BE2C (cell line): ENCODE data around the gene AVPI1.
A peak's percentile ranks its signal among the peaks of the same experiment; 100 is the strongest.
"Not testable (repeated sequence)": the region's sequence is repeated elsewhere in the genome, so short reads cannot be mapped to it uniquely, and the experiment has no call there.

ENCODE experiments used
- DNase-seq: peaks from one replicate; pipeline ENCODE4 v3.0.0-alpha.2; 2020
- H3K27me3 ChIP-seq: fragments of 250-450 bp; sonication (Bioruptor Pico); 2 replicates; pipeline ENCODE4 v1.5.1; 2020; ENCODE audit warnings: mild to moderate bottlenecking
- H3K36me3 ChIP-seq: fragments of 250-450 bp; sonication (Bioruptor Pico); 2 replicates; pipeline ENCODE4 v1.5.1; 2020; ENCODE audit warnings: mild to moderate bottlenecking
- H3K4me1 ChIP-seq: fragments of 250-450 bp; sonication (Bioruptor Pico); 2 replicates; pipeline ENCODE4 v1.5.1; 2020
- H3K4me3 ChIP-seq: 2 replicates; pipeline ENCODE4 v1.5.1; 2011; ENCODE audit warnings: low read depth, low read length
- H3K9me3 ChIP-seq: fragments of 250-450 bp; sonication (Bioruptor Pico); 2 replicates; pipeline ENCODE4 v1.5.1; 2020
- TF ChIP-seq, protein P1 (sequence below): IDR thresholded peaks from 2 replicates; pipeline ENCODE4 v1.5.1; 2012; ENCODE audit warnings: mild to moderate bottlenecking, low read depth, low read length

The AVPI1 gene

DNA sequence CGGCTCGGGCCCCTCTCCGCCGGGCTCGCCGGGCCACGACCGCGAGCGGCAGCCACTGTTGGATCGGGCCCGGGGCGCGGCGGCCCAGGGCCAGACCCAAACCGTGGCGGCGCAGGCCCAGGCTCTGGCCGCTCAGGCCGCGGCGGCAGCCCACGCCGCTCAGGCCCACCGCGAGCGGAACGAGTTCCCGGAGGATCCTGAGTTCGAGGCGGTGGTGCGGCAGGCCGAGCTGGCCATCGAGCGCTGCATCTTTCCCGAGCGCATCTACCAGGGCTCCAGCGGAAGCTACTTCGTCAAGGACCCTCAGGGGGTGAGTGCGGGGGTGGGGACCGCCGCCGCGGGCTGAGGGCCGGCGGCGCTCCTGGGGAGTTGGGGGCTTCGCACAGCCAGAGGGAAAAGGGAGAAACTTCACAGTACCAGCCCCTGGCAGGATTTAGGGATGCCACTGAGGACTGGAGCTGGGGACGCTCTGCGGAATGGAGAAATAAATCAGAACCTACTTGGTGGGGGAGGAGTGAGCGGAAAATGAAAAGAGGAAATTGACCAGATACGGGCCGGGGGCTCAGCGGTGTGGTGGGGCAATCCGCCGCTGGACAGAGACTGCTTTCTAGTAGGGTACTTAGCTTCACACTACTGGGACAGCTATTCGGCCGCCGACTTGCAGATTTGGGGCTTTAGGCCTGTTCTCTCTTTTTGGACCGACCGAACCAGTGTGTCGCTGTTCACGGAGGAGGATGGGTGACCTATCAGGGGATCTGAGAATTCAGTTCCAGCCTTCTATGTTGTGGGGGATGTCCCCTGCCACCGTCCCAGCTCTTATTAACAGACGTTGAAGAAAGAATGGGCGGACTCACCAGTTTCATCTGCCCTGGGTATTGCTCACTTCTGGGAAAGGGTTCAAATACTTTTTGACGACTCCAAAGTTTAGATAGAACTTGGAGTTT is 45.9 kb downstream of the AVPI1 start:
- TF ChIP-seq, protein P1, sequence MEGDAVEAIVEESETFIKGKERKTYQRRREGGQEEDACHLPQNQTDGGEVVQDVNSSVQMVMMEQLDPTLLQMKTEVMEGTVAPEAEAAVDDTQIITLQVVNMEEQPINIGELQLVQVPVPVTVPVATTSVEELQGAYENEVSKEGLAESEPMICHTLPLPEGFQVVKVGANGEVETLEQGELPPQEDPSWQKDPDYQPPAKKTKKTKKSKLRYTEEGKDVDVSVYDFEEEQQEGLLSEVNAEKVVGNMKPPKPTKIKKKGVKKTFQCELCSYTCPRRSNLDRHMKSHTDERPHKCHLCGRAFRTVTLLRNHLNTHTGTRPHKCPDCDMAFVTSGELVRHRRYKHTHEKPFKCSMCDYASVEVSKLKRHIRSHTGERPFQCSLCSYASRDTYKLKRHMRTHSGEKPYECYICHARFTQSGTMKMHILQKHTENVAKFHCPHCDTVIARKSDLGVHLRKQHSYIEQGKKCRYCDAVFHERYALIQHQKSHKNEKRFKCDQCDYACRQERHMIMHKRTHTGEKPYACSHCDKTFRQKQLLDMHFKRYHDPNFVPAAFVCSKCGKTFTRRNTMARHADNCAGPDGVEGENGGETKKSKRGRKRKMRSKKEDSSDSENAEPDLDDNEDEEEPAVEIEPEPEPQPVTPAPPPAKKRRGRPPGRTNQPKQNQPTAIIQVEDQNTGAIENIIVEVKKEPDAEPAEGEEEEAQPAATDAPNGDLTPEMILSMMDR = no peak
- H3K27me3 ChIP-seq = no peaks in the 10 kb centered on the region
- no peaks in the 10 kb centered on the region for H3K4me1 ChIP-seq
- H3K4me3 ChIP-seq = peak overlapping the region; percentile 88
- DNase-seq = peak; percentile 50
- peaks cover 16% of the 10 kb centered on the region for H3K36me3 ChIP-seq
- no peaks in the 10 kb centered on the region for H3K9me3 ChIP-seq

- Histone ChIP-seq H3K36me3 (peaks cover 16% of the 10 kb centered on the region), H3K9me3 (no peaks in the 10 kb centered on the region), H3K27me3 (no peaks in the 10 kb centered on the region), H3K4me3 (peak within 1 kb of the TSS; percentile 88), H3K4me1 (no peaks in the 10 kb centered on the region)
- TF ChIP-seq, protein P1 = no peak
- peak; percentile 99 for DNase-seq
Measured at GRCh38 chr10:97640174-97640867, 46.7 kb downstream of the AVPI1 start, which contains the start of gene PI4K2A. TSS of gene PI4K2A (plus strand) at chr10:97640671. CDS start at chr10:97640743, 72 bp downstream.

DNA sequence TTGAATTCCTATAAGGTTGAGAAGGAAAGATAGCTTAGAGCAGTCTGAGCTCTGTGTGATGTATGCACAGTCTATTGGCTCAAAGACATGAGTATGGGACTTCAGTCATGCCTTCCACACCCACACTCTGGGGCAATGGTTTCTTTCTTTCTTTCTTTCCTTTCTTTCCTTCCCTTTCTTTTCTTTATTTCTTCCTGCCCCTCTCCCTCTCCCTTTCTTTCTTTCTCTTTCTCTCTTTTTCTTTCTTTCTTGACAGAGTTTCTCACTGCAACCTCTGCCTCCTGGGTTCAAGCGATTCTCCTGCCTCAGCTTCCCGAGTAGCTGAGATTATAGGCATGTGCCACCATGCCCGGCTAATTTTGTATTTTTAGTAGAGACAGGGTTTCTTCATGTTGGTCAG is 48.0 kb downstream of the AVPI1 start:
- not testable (repeated sequence) for H3K4me3 ChIP-seq, DNase-seq, H3K9me3 ChIP-seq, H3K36me3 ChIP-seq, H3K27me3 ChIP-seq, H3K4me1 ChIP-seq

GRCh38 chr10:97635577-97635976 is 51.5 kb downstream of the AVPI1 start:
- no peaks in the 10 kb centered on the region for H3K36me3 ChIP-seq
- no peak for DNase-seq
- no peak overlapping the region for H3K4me3 ChIP-seq
- no peaks in the 10 kb centered on the region for H3K4me1 ChIP-seq
- TF ChIP-seq, protein P1 = no peak
- no peaks in the 10 kb centered on the region for H3K9me3 ChIP-seq
- no peaks in the 10 kb centered on the region for H3K27me3 ChIP-seq

- no peak for DNase-seq
- peak overlapping the region; percentile 86 for H3K4me3 ChIP-seq
- H3K9me3 ChIP-seq = no peaks in the 10 kb centered on the region
- TF ChIP-seq, protein P1 = no peak
- H3K36me3 ChIP-seq = no peaks in the 10 kb centered on the region
- no peaks in the 10 kb centered on the region for H3K4me1 ChIP-seq
- H3K27me3 ChIP-seq = no peaks in the 10 kb centered on the region
Measured at GRCh38 chr10:97633921-97634320, 53.1 kb downstream of the AVPI1 start.

DNA sequence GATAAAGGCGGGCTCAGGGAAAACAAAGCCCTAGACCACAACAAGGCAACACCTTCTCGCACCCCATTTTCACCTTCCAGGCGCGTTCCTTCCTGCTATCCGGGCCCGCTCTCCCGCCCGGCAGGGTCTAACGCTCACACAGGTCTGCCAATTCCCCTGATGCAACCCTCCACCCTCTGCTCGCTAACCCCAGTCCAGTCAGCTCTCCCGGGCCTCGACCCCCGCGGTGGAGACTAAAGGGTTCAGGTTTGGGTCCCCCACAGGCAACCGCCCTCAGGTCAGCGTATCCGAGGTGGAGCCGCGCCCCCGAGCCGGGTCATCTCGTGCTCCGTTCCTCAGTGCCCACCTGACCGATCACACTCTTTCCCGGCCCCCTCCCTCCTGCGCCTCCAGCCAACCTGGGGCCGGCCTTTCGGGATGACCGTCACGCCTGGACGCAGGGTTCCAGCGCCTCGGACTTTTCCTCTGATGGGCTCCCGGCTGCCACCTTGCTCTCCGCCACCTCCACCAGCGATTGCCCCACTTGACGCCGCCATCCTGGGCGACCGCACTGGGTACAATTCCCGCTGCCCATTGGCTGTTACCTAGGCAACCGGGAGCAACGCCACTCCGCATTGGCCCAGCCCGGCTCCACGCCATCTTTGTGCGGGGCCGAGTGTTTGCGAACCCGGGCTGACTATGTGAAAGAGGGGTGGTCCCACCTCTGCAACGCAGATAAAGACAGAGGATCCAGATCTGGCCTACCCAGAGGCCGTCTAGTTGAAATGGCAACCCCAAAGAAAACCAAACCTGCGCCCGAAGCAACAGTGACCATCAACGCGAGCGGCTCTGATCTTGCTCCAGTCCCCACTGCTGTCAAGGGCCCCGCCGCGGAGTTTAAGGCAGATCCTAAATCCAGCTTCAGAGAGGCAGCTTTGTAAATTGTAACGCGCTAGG is 53.8 kb downstream of the AVPI1 start, which contains the start of gene MORN4:
TSS of gene MORN4 (minus strand) at position 552 of the 936 bp plus-strand sequence. CDS start 13,847 bp downstream, outside the sequence.
- peak; percentile 94 for DNase-seq
- Histone ChIP-seq H3K4me1 (no peaks in the 10 kb centered on the region), H3K4me3 (peak within 1 kb of the TSS; percentile 86), H3K36me3 (no peaks in the 10 kb centered on the region), H3K27me3 (no peaks in the 10 kb centered on the region), H3K9me3 (no peaks in the 10 kb centered on the region)
- TF ChIP-seq, protein P1 = no peak
